ENCODE data around the gene CALML6.
"Not testable (repeated sequence)": the region's sequence is repeated elsewhere in the genome, so short reads cannot be mapped to it uniquely, and the experiment has no call there.

The CALML6 gene

DNA sequence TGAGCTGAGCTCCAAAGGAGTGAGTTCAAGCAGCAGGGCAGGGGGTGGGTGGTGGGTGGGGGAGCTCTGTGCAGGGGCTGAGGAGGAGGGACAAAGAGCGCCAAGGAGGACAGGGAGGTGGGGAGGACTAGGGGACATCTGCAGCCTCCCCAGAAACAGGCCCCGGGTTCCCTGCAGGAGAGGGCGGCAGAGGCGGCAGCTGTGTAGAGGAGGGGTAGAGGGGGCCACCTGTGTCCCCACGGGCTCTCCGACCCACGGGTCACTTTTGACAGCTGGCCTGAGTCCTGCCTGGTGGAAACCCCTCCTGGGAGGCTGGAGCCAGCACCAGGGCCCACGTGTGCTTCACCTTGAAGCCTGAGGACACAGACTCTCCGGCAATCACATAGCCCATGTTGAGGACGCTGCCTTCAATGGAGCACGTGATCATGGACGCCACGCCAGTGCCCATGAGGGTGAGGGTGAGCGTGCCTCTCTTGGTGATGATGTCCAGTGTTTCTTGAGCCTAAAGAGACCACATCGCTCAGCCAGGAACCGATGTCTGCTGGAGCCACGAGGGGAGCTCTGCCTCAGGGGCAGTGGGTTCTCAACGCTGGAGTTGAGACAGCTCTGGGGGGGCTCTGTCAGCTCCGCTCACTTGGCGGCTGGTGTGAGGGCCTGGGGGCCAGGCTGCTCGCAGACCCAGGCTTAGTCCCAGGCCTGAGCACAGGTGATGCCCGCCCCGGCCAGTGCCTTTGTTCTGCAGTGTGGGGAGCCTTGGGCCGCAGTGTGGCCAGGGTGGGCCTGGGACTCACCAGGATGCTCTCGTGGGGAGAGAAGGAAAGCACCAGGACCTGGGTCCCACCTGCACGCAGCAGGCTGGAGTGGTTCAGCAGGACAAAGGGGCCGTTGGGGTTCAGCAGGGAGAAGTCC is 10.6 kb downstream of the CALML6 start:
- no peak for DNase-seq (ENCODE audit: low read depth in 2 of 2)

DNA sequence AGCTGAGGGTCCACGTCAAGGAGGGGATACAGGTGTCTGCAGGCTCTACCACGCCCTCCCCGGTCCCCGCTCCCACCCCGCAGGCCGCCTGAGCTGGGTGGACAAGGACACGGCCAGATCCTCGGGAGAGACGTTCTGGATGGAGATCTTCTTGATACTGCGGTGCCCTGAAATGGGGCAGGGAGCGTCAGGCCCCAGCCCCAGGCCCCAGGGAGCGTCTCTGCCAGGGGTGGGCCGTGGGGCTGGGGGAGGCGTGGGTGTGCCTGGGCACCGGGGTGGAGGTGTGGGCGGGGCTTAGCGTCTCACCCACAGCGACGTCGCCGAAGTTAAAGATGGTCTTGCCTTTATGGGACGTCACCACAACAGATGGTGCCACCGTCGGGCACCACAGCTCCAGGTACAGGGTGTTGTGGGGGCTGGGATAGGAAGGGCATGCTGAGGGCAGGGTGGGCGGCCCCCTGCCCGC is 11.3 kb downstream of the CALML6 start:
- DNase-seq (ENCODE audit: low read depth in 2 of 2): no peak

DNA sequence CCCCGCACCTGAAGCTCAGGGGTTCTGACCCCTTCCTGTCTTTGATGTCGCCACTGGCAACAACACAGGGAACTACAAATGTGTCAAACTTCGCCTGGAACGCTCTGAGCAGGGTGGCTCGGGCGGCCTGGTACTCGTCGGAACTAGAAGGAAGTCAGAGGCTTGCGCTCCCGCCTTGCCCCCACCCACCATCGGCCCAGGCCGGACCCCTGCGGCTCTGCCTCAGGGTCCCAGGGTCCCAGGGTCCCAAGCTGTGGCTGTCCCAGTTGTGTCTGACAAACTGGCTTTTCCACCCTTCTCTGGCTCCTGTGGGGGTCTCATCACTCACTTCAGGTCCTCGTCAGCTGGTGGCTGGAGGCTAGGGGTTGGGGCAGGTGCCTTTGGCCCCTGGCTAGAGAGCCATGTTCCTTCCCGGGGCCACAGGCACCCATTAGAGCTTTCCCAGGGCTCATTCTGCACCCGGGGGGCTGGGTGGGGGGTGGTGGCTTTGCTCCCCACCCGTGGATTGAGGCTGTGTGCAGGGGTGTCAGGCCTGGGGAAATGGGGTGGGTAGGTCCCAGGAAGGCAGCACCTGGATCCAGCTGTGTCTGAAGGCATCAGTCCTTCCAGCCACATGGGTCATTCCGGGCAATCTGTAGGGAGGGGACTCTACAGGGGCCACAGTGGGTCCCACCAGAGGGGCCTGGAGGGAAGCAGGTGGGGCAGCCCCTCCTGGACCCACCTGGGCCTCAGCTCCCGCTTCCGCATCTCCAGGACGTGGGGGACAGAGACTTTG is 12.0 kb downstream of the CALML6 start:
- no peak for DNase-seq (ENCODE audit: low read depth in 2 of 2)

DNA sequence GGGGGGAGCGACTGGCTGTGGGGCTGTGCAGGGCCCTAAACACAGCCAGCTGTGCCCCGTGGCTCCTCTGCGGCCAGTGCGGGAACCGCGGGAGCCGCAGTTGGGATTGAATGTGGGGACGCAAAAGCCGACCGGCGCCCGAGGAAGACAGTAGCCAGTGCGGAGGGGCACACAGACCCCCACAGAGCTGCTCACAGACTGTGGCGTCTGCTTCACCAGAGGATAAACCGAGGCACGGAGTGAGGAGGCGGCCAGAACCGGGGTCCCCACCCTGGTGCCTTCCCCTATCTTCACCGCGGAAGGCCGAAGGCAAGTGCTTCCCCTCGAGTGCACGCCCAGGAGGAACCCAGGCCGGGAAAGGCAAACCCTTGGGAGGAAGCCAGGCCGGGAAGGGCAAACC is 12.7 kb downstream of the CALML6 start:
- DNase-seq (ENCODE audit: low read depth in 2 of 2): no peak

DNA sequence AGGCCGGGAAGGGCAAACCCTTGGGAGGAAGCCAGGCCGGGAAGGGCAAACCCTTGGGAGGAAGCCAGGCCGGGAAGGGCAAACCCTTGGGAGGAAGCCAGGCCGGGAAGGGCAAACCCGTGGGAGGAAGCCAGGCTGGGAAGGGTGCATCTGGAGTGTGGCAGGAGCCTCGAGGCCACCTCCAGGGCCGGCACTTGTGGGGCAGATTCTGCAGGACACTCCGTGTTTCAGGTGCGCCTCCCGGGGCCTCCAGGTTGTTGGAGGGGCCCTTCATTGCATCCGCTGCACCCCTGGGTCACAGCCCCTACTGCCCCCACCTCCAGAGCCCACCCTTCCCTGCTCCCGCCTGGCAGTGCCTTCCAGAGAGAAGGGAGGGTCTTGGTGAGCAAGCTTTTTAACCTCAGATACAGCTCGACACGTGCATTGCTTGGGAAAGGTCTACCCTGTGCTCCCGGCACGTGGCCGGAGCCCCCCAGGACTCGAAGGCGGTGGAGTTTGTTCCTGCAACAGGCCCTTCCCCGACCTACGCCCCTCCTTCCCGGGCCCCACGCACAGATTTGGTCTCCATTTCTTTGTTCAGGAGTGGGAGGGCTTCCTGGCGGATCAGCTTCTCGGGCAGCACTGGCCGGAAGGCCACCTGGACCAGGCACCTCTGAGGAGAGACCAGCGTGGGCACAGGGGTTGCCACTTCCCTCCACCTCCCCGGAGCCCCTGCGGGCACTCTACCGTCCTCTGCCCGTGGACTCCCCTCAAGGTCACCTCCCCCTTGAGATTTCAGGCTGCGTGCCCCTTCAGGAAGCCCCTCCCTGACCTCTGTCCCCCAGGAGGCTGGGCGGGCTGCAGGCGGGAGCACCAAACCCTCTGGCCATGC is 13.4 kb downstream of the CALML6 start:
- no peak for DNase-seq (ENCODE audit: low read depth in 2 of 2)

DNA sequence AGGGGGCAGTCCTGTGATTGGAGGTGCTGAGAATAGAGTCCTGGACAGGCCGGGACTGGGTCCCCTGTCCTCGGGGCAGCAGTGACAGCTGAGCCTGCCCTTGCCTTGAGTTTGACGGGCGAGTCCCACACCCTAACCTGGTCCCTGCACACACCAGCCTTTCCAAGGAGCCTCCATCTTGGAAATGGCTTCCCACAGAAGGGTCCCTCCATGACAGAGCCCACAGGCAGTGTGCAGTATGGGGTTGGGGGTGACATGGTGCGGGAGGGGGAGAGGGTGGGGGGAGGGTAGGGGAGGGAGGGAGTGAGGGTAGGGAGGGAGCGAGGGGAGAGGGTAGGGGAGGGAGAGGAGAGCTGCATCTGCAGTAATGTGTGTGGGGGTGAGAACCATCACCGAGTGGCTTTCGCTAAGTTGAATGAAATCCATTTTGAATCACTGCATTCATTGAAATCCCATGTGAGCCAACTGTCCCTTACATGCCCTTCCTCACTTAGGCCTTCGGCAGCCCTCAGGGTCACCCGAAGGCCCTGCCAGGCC is 14.1 kb downstream of the CALML6 start:
- DNase-seq (ENCODE audit: low read depth in 2 of 2): no peak

DNA sequence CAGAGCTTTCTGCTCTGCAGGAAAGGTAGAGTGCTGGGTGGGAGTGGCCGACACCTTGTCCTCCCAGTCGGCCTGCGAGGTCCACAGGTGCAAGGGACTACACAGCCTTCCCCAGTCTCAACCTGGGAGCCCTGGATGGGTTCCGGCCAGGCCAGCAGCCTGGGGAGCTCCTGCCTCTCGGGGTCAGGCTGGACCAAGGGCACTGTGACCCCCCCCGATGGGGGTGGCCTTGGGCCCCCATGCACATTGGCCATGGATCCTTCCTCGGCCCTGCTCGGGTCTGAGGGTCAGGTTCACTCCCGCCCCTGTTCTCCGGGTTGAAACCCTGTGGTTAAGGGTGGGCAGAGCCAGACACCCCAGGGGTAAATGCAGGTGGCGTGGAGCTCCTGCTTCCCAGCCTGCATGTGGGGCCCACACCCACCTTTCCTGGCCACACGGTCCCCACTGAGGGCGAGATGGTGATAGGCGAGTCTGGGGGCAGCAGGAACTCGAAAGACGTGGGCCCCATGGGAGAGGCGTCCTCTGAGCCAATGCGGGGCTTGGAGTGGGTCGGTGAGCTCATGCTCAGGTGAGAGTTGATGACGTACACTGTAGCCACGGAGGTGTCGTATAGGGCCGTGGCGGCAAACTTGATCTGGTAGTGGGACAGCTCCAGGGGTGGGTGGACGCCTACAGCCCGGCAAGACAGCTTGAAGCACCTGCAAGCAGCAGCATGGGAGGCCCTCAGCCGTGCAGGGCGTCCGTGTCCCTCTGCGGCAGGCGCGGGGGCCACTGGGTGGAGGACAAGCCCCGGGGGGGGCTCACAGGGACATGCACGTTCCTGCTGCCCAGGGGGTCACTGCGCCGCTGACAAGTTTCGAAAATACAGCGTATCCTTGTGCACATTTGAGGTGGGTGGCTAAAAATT is 14.8 kb downstream of the CALML6 start:
- no peak for DNase-seq (ENCODE audit: low read depth in 2 of 2)

DNA sequence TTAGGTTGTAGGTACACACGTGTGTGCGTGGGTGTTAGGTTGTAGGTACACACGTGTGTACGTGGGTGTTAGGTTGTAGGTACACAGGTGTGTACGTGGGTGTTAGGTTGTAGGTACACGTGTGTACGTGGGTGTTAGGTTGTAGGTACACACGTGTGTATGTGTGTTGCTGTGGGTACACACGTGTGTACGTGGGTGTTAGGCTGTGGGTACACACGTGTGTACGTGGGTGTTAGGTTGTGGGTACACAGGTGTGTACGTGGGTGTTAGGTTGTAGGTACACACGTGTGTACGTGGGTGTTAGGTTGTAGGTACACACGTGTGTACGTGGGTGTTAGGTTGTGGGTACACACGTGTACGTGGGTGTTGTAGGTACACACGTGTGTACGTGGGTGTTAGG is 19.8 kb downstream of the CALML6 start:
- DNase-seq (ENCODE audit: low read depth in 2 of 2): not testable (repeated sequence)

DNA sequence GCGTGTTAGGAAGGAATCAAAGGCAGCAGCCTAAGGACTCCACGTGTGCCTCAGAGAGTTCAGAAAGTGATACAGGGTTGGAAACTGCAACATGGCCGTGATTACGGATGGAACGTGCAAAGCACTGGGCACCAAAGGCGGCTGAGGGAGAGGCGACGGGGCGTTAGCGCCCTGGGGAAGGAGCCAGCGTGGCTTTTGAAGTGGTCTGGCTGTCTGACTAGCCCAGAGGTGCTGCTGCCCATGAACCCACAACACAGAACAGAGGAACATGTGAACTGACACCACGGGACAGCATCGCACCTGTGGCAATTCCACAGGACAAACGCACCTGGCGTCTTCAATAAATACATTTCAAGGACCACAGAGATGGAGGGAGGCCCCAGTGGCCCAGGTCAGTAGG is 22.0 kb downstream of the CALML6 start:
- DNase-seq (ENCODE audit: low read depth in 2 of 2): no peak

DNA sequence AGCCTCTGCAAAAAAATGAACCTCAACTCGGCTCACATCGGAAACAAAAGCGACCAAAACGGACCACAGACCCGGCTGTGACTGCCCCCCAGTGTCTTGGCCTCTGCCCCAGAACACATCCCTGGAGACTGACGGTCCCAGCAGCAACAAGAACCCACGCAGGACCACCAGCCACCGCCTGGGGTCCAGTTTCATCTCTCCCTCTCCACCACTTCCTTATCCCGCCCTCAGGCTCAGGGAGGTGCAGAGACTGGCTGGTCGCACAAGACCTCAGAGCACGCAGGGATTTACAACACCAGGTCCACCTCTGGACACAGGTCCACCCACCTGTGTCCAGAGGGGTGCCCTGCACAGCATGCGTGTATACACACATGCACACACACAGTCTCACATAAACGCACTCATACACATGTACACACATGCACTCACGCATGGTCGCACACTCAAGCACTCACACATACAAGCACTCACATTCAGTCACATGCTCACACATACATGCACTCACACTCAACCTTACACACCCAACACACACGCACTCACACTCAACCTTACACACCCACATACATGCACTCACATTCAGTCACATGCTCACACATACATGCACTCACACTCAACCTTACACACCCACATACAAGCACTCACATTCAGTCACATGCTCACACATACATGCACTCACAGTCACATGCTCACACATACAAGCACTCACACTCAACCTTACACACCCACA is 22.7 kb downstream of the CALML6 start:
- no peak for DNase-seq (ENCODE audit: low read depth in 2 of 2)

DNA sequence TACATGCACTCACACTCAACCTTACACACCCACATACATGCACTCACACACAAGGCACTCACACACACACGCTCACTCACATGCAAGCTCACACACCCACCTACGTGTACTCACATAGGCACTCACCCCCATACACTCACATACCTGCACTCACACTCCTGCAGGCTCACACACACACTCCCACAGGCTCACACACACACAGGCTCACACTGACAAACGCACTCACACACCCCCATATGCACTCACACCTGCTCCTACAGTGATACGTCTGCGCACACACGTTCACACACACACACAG is 23.2 kb downstream of the CALML6 start:
- DNase-seq (ENCODE audit: low read depth in 2 of 2): no peak

DNA sequence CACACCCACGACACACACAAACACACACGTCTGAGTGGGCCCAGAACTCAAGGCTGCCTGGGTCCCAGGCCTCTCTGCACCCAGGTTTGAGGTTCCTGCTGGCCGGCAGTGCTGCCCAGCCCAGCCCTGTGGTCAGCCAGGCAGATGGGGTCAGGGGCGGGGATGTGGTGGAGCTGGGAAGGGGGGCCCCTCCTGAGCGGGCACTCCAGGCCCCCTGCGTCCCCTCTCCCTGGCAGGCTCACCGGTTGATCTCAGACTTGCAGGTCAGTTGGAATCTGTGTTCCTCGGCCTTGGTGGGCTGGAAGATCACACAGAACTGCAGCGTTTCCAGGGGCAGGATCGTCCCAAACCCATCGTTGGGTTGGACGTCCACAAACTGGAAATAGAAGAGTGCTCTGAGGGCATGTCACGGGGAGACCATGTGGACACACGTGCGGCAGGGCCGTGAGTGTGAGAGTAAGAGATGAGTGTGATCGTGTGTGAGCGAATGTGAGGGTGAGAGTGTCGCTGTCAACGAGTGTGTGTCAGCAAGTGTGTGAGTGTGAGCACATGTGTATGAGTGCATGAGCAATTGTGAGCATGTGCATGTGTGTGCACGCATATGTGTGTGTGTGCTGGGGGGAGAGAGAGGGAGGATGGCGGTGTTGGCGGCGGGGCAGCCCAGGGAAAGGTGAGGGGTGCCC is 23.7 kb downstream of the CALML6 start:
- no peak for DNase-seq (ENCODE audit: low read depth in 2 of 2)

DNA sequence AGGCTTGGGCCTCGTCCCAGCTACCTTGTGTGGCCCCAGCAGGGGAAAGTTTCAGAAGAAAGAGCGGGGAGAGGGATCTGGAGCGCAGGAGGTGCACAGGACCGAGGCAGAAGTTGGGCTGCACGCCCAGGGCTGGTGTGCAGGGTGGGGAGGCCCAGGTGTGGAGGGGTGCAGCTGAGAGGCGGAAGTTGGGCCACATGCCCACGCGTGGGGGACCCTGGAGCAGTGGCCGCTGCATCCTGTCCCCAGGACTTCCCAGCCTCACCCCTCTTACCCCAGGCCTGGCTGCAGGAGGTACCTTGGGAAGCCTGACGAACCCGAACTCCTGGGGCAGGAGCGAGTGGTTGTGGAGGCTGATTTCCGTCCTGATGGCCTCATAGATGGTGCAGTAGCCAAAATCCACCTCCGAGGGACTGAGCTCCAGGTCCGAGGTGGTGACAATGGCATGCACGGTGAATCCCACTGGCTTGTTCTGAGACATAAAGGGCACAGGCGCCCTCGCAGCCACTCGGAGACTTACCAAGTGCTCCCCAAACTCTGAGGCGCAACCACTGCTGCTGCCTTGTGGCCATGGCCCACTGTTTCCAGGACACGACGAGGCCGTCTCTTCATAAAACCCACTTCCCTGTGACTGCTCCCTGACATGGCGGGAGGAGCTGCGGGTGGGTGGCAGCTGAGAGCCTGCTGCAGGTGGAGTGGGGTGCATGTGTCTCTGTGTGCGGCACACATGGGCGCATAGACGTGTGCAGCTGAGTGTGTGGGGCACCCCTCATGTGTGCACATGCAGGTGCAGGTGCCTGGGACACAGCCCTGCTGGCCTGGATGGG is 24.4 kb downstream of the CALML6 start:
- DNase-seq (ENCODE audit: low read depth in 2 of 2): no peak

DNA sequence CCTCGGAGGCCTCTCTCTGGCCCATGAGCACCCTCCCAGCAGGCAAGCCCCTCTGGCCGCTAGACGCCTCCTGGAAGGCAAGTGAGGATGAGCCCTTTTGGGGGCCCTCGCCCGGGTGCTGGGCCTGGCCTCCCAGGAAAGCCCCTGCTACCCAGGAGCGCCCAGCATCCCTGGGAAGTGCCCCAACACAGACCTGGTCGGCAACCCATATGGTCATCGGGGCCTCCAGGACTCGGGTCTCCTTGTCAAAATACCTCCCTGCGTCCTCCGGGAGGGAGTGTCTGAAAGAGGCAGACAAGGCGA is 25.0 kb downstream of the CALML6 start:
- DNase-seq (ENCODE audit: low read depth in 2 of 2): no peak

DNA sequence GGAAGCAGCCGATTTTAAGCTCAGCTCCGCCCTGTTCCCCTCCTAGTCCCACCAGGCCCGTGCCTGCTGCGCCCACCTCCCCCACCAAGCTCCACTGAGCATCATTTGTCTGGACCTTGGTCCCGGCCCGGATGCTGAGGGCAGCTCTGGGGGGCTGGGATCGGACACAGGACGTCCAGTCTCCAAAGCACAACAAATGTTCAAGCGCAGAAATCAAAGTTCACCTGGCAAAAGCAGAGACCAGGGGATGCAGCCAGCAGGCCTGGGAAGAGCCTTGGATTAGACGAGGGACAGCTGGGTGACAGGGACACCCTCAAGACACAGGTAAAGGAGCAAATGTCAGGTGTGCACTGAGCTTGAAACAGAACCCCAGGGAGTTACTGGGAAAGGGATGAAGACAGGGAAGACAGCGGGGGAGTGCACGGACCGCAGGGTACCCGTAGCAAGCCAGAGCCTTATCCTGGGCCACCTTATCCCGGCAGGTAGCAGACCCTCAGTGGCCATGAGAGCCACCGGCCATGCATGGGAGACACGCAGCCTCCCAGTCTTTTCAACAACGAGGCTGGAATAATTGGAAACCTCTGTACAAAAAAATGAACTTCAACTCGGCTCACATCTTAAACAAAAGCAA is 26.3 kb downstream of the CALML6 start:
- DNase-seq (ENCODE audit: low read depth in 2 of 2): no peak

DNA sequence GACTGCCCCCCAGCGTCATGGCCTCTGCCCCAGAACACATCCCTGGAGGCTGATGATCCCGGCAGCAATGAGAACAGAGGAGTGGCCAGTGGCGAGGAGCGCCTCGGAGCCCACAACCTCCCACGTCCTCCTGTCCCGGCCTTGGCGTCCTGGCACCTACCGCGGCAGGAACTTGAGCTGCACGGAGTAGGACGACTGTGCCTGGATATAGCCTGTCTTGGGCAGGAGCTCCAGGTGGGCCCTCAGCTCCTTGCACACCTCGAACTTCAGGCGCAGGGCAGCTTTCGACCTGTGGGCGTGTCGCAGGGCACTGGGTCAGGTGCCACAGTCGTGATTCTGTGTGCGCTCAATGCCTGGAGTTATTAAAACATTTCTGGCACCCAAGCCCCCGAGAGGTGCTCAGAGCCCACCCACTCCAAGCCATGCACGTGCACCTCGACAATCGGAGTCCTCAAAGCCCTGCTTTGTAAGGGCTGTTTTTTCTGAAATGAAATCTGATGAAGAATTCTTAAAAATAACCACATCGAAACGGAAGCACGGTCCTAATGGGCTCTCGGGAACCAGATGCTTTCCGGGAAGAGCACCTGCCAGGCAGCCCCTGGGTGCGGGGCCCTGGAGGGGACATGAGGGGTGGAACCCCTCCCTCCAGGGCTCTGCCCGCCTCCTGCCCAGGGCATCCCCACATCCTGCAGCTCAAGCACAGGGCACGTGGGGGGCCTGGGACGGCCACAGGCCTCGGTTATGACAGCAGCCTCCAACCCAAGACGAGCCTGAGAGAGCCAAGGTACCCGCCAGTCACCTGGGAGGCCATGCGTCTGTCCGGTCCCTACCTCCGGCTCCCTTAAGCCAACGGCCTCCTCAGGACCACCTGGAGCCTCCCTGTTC is 27.1 kb downstream of the CALML6 start:
- DNase-seq (ENCODE audit: low read depth in 2 of 2): no peak

Measured in stimulated activated CD8-positive, alpha-beta memory T cell treated with anti-CD3 and anti-CD28 coated beads, Interleukin-7, amount 100 ng/mL, for 4 hours (primary cell).